Breast epithelium (tissue), 3 donors: Measurements from ENCODE around the gene GPR27.

Experiments used
- CTCF ChIP-seq, 3 donors: fragments of 450-650 bp; IDR thresholded peaks; one replicate each; pipeline ENCODE4 v1.5.1; 2016 to 2017; ENCODE audit warnings: antibody characterized with exemption in 3 of 3, mild to moderate bottlenecking in 3 of 3, moderate library complexity in 3 of 3
- POLR2A ChIP-seq: fragments of 450-650 bp; IDR thresholded peaks from one replicate; pipeline ENCODE4 v1.6.1; 2016; ENCODE audit warnings: antibody characterized with exemption, mild to moderate bottlenecking, moderate library complexity

DNA sequence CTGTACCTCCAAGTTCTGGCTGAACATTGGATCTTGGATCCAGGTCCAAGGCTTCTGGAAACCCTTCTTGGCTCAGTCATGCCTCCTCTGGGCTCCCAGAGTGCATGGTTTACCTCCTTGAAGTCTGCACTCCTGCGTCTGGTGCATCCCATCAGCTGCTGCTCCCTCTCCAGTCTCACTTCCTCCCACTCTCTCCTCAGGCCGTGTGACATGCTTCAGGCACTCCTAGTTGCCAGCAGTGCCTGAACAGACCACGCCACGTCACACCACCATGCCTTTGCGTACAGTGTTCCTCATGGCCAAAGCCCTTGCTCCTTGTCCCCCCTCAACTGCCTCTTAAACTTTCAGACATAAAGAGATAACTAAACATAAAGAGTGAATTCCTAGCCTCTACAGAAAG is 5.7 kb downstream of the GPR27 start:
- TF ChIP-seq CTCF (IDR thresholded peaks at IDR 0.05) (no peak), POLR2A (no peak)
